IPS DF 19.7 (cell line): ENCODE data around the gene SLC9A9.
"Not testable (repeated sequence)": the region's sequence is repeated elsewhere in the genome, so short reads cannot be mapped to it uniquely, and the experiment has no call there.

Experiments
- DNase-seq: peaks from one replicate; pipeline ENCODE4 v3.0.0-alpha.2; 2013; ENCODE audit warnings: low read depth, low spot score

Gene SLC9A9

DNA sequence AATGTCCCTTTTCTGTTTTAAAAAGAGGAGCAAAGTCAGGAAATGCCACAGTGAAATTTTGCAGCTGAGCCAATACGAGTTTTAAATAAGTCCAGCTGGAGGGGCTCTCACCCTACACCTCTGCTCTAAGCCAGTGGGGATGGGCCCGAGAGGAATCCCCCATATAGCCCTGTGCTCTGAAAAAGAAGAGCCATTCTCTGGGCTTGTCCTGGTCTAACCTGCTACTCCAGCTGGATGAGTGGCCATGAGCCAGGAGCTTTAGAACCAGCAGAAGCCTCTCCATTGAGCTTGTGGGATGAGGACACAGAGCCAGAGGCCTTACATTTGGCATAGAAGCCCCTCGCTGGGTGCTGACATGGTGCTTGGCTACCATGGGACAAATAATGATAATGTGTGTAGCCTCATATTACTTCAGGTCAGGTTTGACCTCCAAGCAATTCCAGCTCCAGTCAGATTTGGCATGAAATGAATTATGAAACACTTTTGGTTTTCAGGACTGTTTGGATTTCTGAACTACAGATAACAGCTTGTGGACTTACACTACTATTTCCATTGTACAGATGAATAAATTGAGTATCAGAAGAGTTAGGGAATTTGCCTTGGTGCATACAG is 556.3 kb downstream of the SLC9A9 start:
- no peak for DNase-seq

DNA sequence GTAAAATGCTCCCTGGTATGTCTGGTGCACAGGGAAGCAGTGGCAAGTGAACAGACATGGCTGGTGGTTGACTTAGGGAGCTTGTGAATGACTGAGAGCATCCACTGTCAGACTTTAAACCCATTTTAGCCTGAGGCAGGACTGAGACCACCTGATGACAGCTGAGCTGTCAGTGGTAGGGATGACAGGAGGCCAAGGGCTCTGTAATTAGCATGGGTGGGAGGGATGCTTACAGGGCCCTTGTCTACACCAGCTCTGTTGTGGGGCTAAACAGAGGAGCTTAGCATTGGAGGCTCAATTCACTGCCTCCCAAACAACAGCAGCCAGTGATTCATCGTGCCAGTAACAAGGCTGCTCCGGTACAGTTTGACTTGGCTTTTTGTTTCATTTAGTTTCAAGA is 559.3 kb downstream of the SLC9A9 start:
- DNase-seq = no peak

DNA sequence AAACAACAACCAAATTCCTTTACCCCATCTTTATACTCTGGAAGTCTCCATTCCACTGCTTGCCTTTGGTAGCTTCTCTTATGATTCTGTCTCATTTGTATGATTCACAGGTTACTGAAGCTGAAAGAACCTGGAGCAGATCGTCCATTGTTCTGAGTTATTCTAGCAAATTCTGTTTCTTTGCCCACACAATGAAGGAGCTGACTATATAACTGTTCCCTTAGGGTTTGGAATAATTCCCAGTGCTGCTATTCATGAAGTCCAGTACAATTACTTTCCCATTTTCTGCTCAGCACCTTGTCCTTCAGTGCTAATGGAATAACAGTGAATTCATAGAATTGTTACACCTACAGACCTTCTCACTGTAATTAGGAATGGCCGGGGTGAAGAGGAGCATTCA is 560.9 kb downstream of the SLC9A9 start:
- no peak for DNase-seq

DNA sequence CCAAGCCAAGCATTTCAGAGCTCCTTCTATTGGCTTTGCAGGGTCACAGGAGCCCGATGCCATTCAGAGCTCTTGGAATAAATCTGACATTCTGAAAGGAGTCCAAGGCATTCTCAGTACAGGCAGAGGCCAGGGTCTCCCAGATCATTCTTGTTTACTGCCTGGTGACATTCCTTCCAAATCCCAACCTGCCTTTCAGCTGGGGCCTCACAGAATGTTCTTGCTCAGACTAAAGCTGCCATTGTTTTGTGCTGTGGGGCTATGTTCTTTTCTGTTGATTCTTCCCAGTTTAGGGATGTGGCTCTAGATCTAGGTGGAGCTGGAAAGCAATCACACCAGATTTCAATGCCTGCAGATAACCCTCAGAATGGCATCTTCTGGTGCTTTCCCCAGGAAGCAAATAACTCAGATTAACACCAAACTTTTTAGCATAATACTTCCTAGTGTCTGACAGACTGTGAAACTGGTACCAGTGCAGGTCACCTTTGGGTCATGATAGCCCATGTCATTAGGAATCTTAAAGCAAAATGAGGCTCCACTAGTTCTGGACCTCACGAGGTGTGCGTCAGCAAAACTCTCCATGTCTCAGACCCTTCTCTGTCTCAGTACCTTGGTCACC is 561.8 kb downstream of the SLC9A9 start:
- no peak for DNase-seq

DNA sequence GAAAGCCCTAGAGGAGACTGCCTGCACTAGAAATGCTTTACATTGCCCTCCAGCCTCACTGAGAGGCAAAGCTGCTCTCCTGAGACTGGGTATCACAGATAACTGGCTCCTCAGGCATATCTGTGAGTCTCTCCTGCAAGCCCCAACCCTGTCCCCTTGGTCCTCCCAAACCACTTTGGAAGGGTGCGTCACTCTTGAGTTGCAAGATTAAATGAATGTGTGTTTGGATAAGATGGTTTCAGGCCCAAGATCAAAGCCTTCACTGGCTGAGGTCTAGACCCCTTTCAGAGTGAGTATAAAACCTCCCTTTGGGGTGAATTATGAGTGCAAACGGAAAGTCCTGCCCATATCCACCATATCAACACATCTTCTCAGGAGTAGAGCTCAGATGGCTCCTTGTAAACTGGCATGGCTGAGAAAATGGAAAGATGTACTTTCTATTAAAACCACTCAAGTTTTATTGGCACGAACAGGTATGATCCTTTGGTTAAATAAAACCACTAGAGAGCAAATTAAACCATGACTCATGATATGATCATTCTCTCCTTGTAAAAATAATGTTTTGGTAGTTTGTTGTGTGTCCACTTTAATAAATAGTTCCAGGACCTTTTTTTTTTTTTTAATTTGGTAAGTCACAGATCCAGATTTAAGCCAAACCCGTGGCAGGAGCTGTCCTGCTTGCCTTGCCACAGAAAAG is 564.7 kb downstream of the SLC9A9 start:
- DNase-seq = no peak

DNA sequence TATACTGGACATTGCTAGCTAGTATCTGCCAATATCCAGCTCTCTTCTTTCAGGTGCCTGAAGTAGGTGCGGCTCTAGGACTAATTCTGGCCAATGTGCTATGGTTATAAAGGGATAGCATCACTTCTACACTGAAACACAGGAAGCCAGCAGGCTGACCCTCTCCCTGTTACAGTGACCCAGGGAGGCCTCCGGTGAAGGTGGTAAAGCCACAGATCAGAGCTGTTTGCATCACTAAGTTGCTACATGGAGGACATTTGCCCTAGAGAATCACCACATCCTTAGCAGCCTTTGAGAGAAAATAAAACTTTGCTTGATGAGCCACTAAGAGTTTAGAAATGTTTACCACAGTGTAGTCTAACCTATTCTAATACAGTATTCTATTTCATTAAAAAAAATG is 567.3 kb downstream of the SLC9A9 start:
- no peak for DNase-seq

DNA sequence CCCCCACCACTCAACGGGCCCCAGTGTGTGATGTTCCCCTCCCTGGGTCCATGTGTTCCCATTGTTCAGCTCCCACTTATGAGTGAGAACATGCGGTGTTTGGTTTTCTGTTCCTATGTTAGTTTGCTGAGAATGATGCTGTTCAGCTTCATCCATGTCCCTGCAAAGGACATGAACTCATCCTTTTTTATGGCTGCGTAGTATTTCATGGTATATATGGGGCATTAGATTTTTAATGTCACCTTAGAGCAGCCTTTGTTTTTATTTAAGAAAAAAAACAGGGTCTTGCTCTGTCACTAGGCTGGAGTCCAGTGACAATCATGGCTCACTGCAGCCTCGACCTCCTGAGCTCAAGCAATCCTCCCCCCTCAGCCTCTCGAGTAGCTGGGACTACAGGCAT is 568.7 kb downstream of the SLC9A9 start:
- DNase-seq = not testable (repeated sequence)

DNA sequence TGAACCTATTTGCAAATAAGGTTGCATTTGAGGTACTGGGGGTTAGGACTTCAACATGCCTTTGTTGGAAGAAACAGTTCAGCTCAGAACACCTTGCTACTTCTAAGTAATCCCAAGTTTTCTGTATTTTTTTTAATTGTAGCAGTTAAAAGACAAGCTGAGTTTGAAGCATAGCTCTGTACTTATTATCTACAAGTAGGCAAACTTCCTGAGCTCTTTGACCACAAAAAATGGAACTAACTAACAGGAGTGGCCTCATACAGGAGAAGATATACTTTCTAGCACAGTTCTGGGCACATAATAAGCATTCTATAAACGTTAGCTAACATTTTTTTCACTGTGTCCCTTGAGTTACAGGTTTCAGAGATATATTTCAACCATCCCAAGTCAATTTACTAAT is 569.5 kb downstream of the SLC9A9 start:
- DNase-seq = no peak

DNA sequence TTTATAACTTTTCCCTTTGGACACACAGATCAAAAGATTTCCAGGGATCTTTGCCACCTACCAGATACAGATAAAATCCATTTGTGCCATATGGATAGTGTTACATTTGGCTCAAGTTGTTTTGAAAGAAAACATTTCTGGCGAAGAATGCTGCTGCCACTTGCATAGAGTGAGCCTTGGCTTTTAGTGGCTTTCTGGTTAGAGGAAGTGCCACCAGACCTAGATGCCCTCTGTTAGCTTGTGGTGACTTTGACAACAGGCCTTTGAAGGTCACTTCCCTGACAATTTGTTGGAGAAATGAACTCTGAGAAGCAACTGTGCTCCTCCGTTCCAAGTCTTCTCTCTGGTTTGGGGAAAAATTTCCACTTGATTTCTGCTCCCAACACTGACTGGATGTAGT is 570.7 kb downstream of the SLC9A9 start:
- no peak for DNase-seq

DNA sequence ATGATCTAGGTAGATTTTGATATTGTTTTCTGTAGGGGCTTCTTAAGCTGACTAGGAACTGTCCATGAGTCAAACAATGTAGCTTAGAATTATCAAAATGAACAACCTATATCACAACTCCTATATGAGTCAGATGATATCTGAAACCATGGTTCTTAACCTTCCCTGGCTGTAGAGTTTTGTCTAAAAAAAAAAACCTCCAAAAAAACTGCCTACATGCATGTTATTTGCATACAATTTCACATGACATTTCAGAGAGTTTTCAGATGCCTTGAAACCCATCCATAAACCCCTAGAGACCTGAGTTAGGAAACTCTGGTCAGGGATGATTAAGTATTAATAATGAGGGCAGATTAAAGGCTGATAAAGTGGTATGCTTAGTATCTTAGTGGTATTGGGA is 571.7 kb downstream of the SLC9A9 start:
- no peak for DNase-seq

DNA sequence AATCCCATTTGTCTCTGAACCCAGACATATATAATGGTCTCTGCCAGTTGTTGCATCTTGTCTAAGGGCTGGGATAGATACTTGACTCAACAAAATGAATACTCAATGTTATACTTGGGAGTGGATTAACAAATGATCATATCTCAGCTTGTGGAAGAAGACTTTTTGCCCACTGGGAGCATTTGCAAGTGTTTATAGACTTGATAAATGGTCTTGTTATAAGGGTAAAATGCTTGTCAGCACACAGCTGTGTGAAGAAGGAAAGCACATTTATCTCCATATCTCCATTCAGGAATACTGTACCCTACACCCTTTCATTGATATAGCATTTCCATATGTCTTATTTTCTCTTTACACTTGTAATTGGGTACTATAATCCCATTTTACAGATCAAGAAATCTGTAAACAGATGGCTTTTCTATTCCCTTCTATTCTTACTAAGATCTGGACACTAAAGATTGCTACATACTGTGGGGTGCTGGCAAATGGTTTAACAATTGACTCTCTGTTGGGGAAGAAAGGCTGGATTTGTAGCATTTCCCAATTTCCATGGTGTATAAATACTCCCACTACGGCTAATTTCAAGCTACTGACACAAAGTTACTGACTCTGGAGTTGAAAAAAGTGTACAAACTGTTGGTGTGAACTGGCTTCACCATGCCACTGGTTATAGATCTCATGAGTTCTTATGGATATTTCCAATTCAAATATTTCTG is 574.1 kb downstream of the SLC9A9 start:
- no peak for DNase-seq

DNA sequence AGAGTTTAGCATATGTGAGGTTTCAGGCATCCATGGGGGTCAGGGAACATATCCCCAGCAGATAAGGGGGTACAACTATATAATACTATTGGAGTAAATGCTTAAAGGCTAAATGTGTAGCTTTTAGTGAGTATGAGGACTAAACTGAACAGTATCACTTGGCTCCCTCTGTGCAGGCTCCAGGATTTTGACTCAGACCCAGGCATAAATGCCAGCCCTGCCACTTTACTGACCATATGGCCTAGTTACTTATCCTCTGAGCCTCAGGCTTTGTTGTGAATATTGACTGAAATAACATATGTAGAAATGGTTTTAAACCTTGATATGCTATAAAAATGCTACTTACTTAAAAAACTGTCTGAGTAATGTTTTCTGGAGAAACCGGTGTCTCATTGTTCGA is 577.1 kb downstream of the SLC9A9 start:
- DNase-seq = no peak

DNA sequence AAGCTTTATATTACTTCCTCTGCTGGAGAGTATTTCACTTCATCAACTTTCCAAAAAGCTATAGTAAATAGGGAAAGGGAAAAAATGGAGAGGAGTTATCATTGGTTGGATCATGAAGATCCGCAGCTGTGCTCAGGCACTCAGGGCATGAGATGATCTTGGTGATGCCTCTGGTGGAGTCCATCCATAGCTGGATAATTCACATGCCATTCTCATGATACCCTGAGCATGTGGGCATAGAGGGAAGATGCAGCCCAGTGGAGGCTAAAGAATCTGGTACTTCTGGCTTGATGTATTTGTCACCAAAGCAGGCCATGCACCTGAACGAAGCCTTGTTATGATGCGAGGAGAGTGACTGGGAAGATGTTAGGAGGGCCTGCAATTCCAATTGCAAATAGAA is 578.5 kb downstream of the SLC9A9 start:
- DNase-seq = no peak

DNA sequence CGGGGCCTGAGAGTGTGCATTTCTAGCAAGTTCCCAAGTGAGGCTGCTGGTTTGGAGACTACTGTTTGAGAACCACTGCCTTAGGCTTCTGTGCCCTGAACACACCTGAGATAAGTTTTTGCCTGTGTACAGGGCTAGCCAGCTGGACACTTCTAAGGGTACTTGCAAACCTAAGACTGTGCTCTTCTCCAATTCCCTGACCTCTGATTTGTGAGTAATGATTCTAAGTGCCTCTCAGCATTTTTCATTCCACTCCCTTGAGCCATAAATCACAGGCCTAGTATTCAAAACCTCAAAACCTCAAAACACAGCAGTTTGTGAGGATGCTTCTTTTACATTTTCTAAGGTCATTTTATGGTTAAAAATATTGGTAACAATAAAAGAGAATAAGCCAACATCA is 580.3 kb downstream of the SLC9A9 start:
- DNase-seq = no peak

DNA sequence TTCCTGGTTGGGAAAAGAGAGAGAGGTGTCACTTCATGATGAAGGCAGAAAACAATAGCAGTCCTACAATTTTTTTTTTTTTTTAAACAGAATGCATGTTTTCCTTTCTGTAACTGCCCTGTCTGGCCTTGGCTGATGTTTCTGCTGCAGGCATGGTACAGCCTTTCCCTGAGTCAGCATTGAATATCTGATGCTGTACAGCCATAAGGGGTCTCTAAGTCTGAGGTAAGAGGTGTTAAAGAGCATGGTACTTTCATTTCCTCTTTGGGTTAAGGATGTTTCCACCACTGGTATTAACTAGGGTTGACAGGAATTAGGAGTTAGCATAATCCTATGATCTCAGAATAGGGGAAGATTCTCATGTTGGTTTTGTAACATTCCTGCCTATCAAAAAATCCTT is 581.3 kb downstream of the SLC9A9 start:
- no peak for DNase-seq

DNA sequence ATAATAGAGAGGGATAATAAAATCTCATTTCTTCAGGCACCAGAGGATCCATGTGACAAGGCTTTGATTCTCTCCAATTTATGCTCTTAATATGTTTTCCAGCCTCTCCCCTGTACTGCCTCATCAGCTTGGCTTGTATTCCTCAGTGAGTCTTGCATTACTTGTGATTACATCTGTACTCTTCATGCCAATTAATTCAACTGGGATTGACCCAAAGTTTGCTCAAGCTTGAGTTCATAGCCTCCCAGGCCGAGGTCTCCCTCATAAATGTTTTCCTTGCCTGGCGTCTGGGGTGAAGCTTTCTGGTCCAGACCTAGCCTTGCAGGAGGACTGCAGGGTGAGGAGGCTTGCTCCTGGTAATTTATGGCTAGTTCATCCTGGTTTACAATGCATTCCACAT is 581.8 kb downstream of the SLC9A9 start:
- no peak for DNase-seq

DNA sequence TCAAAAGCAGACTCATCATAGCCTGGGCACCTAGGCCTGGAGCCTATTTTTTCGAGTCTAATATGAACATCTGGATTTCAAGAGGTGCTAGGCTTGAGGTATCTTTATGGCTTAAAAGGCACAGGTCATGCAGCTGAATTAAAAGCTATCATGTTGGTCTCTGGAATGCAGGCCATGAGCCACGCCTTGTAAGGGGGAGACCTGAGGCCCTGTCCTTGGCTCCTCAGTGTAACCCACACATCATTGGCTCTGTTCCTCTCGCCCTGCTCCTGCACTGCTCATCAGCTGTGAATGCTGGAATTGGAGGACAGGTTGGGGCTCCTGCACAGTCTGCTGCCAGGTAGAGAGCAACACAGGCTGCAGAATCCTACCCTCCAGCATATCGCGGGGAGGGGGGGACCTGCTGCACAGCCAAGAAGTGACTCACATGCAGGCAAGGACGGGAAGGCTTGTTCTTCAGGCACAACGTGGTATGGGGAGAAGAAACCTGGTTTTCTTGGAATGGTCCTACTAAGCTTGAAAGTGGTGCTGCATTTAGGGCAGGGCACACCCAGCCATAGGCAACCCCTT is 582.7 kb downstream of the SLC9A9 start:
- DNase-seq = no peak

DNA sequence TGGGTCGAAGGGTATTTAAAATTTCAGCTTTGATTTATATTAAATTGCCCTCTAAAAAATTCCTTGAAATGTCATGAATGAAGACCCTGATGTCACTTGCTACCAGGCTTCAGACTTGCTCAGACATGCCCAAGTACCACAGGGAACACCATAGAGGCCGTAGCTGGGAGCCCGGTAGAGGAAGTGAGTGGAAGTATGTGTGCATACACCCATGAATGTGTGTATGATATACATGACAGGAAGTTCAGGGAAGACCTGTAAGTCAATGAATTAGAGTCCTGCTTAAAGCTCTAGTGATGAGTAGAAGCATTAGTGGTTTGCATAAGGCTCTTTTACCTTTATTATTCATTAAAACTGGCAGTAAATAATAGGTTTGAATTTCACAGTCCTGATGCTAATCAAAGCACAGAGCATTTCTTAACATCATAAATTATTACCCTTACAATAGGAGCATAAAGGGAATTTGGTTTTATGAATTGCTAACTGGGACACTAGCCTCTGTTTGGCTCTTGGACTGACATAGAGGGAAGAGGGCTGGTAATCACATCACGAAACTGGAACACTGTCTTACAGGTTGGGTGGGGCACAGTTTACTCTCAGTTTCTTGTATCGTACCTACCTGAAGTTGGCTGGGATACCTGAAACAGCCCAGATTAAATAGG is 584.3 kb downstream of the SLC9A9 start:
- DNase-seq = no peak

DNA sequence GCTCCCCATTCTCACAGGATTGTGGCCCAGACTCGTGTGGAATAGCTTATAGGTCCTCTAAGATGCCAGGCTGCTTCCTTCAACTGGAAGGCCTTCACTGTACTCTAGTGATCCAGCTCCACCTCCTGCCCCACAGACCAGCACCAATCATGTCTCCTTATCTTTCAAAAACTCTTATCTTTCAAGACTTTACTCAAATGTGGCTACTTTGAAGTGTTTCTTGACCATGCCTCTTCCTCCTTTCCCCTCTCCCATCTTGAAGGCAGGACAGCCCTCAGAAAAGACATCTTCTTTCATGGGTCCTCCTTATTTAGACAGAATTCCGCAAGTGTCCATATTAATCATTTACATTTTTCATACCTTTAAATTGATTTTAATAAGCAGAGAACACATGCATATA is 586.4 kb downstream of the SLC9A9 start:
- DNase-seq = no peak

DNA sequence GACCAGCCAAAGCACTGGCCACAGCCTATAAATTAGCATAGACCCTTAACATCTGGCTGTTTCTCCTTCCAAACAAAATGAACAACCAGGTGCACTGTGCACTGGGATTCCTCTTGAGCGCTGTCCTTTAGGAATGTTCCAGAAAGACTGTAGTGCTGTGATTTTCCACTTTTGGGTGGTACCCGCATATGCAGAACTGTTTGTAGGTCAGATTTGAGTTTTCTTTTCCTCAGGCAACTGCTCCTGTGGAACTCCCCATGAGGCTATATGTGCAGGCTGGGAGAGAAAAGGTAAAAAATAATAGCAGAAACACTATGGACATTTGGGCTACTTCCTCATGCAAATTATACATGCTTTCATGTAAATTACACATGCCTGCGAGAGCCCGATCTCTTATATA is 589.6 kb downstream of the SLC9A9 start:
- no peak for DNase-seq

DNA sequence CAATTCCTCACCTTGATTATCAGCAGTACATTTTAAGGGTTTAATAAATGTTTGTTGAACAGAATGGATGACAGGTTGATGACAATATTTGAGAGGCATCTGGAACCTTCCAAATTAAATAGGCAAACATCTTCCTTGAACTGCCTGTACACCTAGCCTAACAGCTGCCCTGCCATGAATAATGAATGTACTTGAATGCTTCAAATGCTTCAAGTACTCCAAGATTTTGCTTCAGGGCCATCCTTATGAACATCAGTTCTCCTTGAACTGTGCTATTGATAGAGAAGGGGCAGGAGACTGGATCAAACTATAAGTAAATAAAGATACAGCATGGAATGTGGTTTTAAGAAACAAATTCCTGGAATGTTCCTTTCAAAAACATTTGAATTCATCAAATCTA is 591.9 kb downstream of the SLC9A9 start:
- no peak for DNase-seq

DNA sequence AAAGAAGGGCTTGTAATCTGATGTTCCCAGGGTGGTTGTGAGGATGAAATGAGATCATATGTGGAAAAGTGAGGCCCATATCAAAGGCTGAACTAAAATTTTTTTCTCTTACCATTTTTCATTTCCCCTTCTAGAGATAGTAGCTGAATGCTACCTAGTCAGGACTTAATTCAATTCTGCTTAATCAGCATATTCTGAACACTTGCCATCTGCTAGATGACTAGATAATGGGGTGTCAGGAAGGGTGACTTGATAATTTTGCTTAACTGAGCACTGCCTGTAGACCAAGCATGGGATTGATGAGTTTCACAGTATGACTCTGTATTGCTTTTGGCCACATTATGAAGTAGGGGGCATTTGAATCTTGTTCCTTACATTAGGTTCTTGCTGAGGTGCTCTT is 592.5 kb downstream of the SLC9A9 start:
- no peak for DNase-seq
